HEK293T (cell line): Measurements from ENCODE around the gene ADGRF1.

Experiments used
- CTBP1 ChIP-seq: fragments of 450-650 bp; IDR thresholded peaks from 2 replicates; pipeline ENCODE4 v1.6.1; 2016; ENCODE audit warnings: borderline replicate concordance
- FOXK2 ChIP-seq: fragments of 450-650 bp; IDR thresholded peaks from 2 replicates; pipeline ENCODE4 v1.6.1; 2016; ENCODE audit warnings: mild to moderate bottlenecking
- SUZ12 ChIP-seq: fragments of 450-650 bp; IDR thresholded peaks from 2 replicates; pipeline ENCODE4 v1.6.1; 2016; ENCODE audit warnings: mild to moderate bottlenecking
- TARDBP ChIP-seq: fragments of 450-650 bp; IDR thresholded peaks from 2 replicates; pipeline ENCODE4 v1.6.1; 2016

DNA sequence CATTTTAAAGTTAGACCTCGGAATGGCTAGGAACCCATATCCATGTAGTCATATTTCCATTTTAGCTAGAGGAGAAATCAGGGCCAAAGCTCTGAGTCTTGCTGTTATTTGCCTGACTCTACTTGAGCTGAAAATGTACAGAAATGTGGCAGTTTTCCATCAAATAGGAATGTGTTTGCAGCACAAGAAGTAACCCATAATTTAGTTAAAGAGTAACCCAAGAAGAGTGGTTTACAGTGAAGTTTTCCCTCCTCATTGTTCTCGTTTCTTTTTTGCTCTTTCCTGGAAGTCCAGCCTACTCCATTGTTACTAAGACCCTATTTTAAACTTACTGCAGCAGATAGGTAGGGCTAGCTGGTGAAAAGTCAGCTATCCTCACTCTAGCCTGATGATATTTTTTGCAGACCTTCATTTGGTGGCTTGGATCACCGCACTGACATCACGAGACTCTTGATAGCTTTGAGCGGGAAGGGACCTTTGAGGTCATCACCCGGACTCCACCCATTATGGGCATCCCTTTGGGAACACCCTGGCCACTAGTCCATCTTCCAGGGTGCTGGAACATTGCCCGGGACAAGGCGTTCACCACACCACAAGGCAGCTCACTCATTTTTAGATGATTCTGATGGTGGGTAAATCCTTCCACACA lies 92.4 kb downstream of the ADGRF1 start:
- TF ChIP-seq TARDBP (no peak), FOXK2 (no peak), SUZ12 (no peak), CTBP1 (no peak)
